Heart right ventricle (tissue), 16 donors: ENCODE measurements around the gene CDK6. TPM values are rescaled to one million over a fixed set of nuclear protein-coding genes. Genes with fewer than 3 reads are reported as not detected.

ENCODE experiments used
- ATAC-seq, 8 donors: fragments of 200-7000 bp; cut with Tn5 transposase; one replicate each; pipeline ENCODE4 v1.9.1; 2020; ENCODE audit warnings: mild to moderate bottlenecking in 8 of 8, moderate library complexity in 8 of 8, moderate number of reproducible peaks in 1 of 8
- DNase-seq, 2 donors: peaks; one replicate each; pipeline ENCODE4 v3.0.0-alpha.2; 2020
- H3K27ac ChIP-seq, 10 donors: fragments of 200-600 bp; sonication (generic) in 2 of 10; one replicate each; pipeline versions ENCODE4 v1.5.0 to v1.8.0; 2020 to 2022; ENCODE audit warnings: mild to moderate bottlenecking in 3 of 10
- H3K27me3 ChIP-seq, 7 donors: fragments of 200-600 bp; one replicate each; pipeline ENCODE4 v1.8.0; 2021 to 2022; ENCODE audit warnings: mild to moderate bottlenecking in 2 of 7
- H3K36me3 ChIP-seq, 9 donors: fragments of 200-600 bp; sonication (generic) in 1 of 9; one replicate each; pipeline versions ENCODE4 v1.5.0 to v1.8.0; 2020 to 2022; ENCODE audit warnings: mild to moderate bottlenecking in 2 of 9
- H3K4me1 ChIP-seq, 9 donors: fragments of 200-600 bp; sonication (generic) in 1 of 9; one replicate each; pipeline versions ENCODE4 v1.5.0 to v1.8.0; 2020 to 2022; ENCODE audit warnings: mild to moderate bottlenecking in 4 of 9
- H3K4me3 ChIP-seq, 10 donors: fragments of 200-600 bp; sonication (generic) in 2 of 10; one replicate each; pipeline versions ENCODE4 v1.5.0 to v1.8.0; 2020 to 2022; ENCODE audit warnings: mild to moderate bottlenecking in 7 of 10, moderate library complexity in 2 of 10
- H3K9me3 ChIP-seq, 11 donors: fragments of 200-600 bp in 10 of 11; sonication (generic) in 2 of 11; one replicate each; pipeline versions ENCODE4 v1.5.0 to v1.8.0; 2013 to 2022; ENCODE audit warnings: mild to moderate bottlenecking in 2 of 11, control low read depth in 1 of 11, moderate library complexity in 1 of 11
- WGBS, 2 donors: extraction: QIAGEN DNeasy Blood & Tissue Kit; methylation state at CpG; one replicate each; pipeline ENCODE4 v1.1.7; 2013; ENCODE audit warnings: inconsistent platforms in 1 of 2; 5-methylcytosine and 5-hydroxymethylcytosine counted together
- intact Hi-C, 10 donors: fragments of 100-400 bp; cut with DNase I; formaldehyde crosslinking; loops; one replicate each; pipeline versions ENCODE4 v1.11.1 to v1.14.2; 2022
- polyA plus RNA-seq, 2 donors: library from polyadenylated mRNA; stranded (reverse); fragments of 200-250 nt; gene quantifications; one replicate each; pipeline ENCODE4 v1.2.3, GENCODE V29; 2013
- total RNA-seq, 10 donors: library from RNA; stranded (reverse); fragmentation: NEBNext Ultra II Directional in 3 of 10; extraction: Animal tissue kit (Norgen Biotek cat#: 25700) in 3 of 10; gene quantifications; one replicate each; pipeline versions ENCODE4 v1.2.1 to v1.2.4, GENCODE V29; 2021 to 2023
- TF ChIP-seq, protein P1 (sequence below), 9 donors: fragments of 200-600 bp; sonication (generic) in 2 of 9; IDR thresholded peaks; one replicate each; pipeline versions ENCODE4 v1.5.0 to v1.8.0; 2021 to 2022; ENCODE audit warnings: antibody characterized with exemption in 9 of 9, mild to moderate bottlenecking in 5 of 9, moderate library complexity in 1 of 9
- donor health status: Arrhythmogenic right ventricular cardiomyopathy.
- donor health status: ischemic (EF 13 %, LVEDD 7.1; RV severe dilation, severe dysfunction).
- donor health status: healthy with polysubstance abuse.
- donor health status: DM: no; HTN: yes; CAD: no.
- donor health status: DM: no; HTN: no; CAD: no.
- donor health status: ischemic (EF 25% LVEDD 6.9; RV normal size, moderate dysfunction).
- donor health status: ischemic (EF 25% LVEDD 5.7; RV mildly dilated, moderate dysfunction).
- donor health status: healthy.
- donor health status: DM: yes; HTN: yes; CAD: no.
- donor health status: Ischemic cardiomyopathy.
- donor health status: ischemic (EF 35%, LVEDD 5.7; RV mildly dilated, moderate dysfunction).
- donor health status: nonischemic (EF 11% LVEDD 7.7; RV severe dilation, severe dysfunction).
- donor health status: DM: yes; HTN: yes; CAD: no.
- donor health status: PGD.
- donor health status: ischemic (EF 29% LVEDD 5.4; RV normal size, mild dysfunction).
- donor health status: nonischemic (EF 23%, LVEDD 6.1; RV moderate dilation, normal function).

CDK6 gene
- total and polyA plus RNA-seq, 12 donors: 2.6 to 31.5 (median 16.4) TPM

- Histone ChIP-seq H3K4me1 (no peaks in the 10 kb centered on the region), H3K9me3 (peaks cover 0 to 12% (median 0%) of the 10 kb centered on the region in 11 donors), H3K4me3 (no peak overlapping the region), H3K27ac (no peak overlapping the region), H3K36me3 (peaks cover 0 to 5% (median 0%) of the 10 kb centered on the region in 9 donors), H3K27me3 (no peaks in the 10 kb centered on the region)
- ATAC-seq (no peak), DNase-seq (no peak)
- intact Hi-C loops: no loop called here
- 82 to 89% methylated on average over 2 of the region's 2 CpGs for WGBS, 2 donors
- TF ChIP-seq, protein P1, sequence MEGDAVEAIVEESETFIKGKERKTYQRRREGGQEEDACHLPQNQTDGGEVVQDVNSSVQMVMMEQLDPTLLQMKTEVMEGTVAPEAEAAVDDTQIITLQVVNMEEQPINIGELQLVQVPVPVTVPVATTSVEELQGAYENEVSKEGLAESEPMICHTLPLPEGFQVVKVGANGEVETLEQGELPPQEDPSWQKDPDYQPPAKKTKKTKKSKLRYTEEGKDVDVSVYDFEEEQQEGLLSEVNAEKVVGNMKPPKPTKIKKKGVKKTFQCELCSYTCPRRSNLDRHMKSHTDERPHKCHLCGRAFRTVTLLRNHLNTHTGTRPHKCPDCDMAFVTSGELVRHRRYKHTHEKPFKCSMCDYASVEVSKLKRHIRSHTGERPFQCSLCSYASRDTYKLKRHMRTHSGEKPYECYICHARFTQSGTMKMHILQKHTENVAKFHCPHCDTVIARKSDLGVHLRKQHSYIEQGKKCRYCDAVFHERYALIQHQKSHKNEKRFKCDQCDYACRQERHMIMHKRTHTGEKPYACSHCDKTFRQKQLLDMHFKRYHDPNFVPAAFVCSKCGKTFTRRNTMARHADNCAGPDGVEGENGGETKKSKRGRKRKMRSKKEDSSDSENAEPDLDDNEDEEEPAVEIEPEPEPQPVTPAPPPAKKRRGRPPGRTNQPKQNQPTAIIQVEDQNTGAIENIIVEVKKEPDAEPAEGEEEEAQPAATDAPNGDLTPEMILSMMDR (IDR thresholded peaks at IDR 0.05): no peak
These were observed 129.8 kb downstream of the CDK6 start for GRCh38 chr7:92706563-92706962.

DNA sequence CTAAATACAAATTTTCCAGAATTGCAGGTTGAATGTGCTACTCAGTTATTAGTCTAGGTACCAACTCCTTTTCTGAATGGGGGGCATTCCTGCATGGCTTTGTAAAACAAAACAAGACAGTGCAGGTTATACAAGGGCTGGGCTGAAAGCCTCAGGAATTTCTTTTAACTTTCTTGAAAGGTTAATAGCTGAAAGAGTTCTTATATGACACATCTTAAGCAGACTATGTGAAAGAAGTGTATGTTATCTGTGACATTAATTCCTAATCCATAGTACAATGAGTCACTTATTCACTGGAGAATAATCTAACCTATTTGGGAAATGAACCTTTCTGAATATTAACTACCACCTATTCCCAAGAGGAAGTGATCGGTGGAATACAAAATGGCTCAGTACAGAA is 130.5 kb downstream of the CDK6 start:
- H3K27me3 ChIP-seq: no peaks in the 10 kb centered on the region
- TF ChIP-seq, protein P1 (IDR thresholded peaks at IDR 0.05): no peak
- peaks cover 0 to 12% (median 0%) of the 10 kb centered on the region in 11 donors for H3K9me3 ChIP-seq
- H3K4me1 ChIP-seq: no peaks in the 10 kb centered on the region
- WGBS, 2 donors: 98% methylated on average over 1 of the region's 1 CpG
- H3K4me3 ChIP-seq: no peak overlapping the region
- DNase-seq (no peak), ATAC-seq (no peak)
- no peak overlapping the region for H3K27ac ChIP-seq
- intact Hi-C loops: no loop called here
- H3K36me3 ChIP-seq: peaks cover 0 to 5% (median 0%) of the 10 kb centered on the region in 9 donors

GRCh38 chr7:92704858-92705257 is 131.5 kb downstream of the CDK6 start:
- Histone ChIP-seq H3K27ac (no peak overlapping the region), H3K27me3 (no peaks in the 10 kb centered on the region), H3K36me3 (peaks cover 0 to 5% (median 0%) of the 10 kb centered on the region in 9 donors), H3K4me1 (no peaks in the 10 kb centered on the region), H3K9me3 (peaks cover 0 to 12% (median 0%) of the 10 kb centered on the region in 11 donors), H3K4me3 (no peak overlapping the region)
- intact Hi-C loops: no loop called here
- TF ChIP-seq, protein P1 (IDR thresholded peaks at IDR 0.05): no peak
- WGBS, 2 donors: 98 to 99% methylated on average over 3 of the region's 3 CpGs
- ATAC-seq (no peak), DNase-seq (no peak)

DNA sequence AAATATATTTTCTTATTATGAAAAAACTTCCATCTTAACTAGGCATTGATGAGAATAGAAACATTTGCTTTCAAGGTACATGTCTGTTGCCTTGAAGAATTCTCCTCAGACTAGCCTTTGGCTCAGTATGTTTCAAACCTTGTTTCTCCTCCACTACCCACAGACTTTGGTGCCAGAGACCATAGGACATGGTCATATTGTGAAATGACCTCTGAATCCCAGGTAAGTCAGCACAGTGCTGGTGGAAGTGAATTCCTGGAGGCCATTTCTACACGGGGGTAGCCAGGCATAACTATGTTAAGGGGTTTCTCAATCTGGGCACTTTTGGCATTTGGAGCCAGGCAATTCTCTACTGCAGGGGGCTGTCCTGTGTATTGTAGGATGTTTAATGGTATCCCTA is 133.8 kb downstream of the CDK6 start:
- H3K4me3 ChIP-seq: no peak overlapping the region
- intact Hi-C loops: no loop called here
- H3K36me3 ChIP-seq: peaks cover 0 to 5% (median 0%) of the 10 kb centered on the region in 9 donors
- peaks cover 5 to 20% (median 17%) of the 10 kb centered on the region in 9 donors for H3K4me1 ChIP-seq
- DNase-seq: no peak
- H3K9me3 ChIP-seq: peaks cover 0 to 12% (median 0%) of the 10 kb centered on the region in 11 donors
- WGBS, 2 donors: 79 to 84% methylated on average over 1 of the region's 1 CpG
- no peaks in the 10 kb centered on the region for H3K27me3 ChIP-seq
- no peak for ATAC-seq
- TF ChIP-seq, protein P1 (IDR thresholded peaks at IDR 0.05): no peak
- no peak overlapping the region for H3K27ac ChIP-seq
